Breast epithelium (tissue), 3 donors: ENCODE data around the gene TBCCD1.

Experiments
- POLR2A ChIP-seq: fragments of 450-650 bp; IDR thresholded peaks from one replicate; pipeline ENCODE4 v1.6.1; 2016; ENCODE audit warnings: antibody characterized with exemption, mild to moderate bottlenecking, moderate library complexity
- POLR2AphosphoS5 ChIP-seq, 3 donors: sonication (generic); formaldehyde crosslinking; IDR thresholded peaks; one replicate each; pipeline ENCODE4 v1.6.1; 2017; ENCODE audit warnings: antibody characterized with exemption in 3 of 3
- TF ChIP-seq, protein P1 (sequence below), 3 donors: fragments of 450-650 bp; IDR thresholded peaks; one replicate each; pipeline ENCODE4 v1.5.1; 2016 to 2017; ENCODE audit warnings: antibody characterized with exemption in 3 of 3, mild to moderate bottlenecking in 3 of 3, moderate library complexity in 3 of 3

DNA sequence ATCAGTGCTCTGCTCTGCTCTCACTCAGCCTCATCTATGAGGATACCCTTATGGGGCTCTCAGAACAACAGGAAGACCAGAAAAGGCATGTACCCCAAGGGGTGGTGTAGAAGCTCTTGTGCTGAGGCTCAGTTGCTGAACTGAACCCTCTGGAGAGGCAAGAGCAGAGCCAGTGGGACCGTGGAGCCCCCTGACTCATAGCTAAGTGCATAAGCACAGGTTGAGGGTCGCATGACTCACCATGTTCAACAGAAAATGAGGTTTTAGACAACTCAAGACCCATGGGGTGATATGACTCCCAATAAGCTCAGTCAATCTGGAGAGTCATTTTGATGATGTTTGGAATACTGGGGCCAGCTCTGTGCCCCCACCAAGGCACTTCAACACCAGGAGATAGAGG is 60.3 kb downstream of the TBCCD1 start:
- TF ChIP-seq POLR2A, result no peak
- TF ChIP-seq, protein P1, sequence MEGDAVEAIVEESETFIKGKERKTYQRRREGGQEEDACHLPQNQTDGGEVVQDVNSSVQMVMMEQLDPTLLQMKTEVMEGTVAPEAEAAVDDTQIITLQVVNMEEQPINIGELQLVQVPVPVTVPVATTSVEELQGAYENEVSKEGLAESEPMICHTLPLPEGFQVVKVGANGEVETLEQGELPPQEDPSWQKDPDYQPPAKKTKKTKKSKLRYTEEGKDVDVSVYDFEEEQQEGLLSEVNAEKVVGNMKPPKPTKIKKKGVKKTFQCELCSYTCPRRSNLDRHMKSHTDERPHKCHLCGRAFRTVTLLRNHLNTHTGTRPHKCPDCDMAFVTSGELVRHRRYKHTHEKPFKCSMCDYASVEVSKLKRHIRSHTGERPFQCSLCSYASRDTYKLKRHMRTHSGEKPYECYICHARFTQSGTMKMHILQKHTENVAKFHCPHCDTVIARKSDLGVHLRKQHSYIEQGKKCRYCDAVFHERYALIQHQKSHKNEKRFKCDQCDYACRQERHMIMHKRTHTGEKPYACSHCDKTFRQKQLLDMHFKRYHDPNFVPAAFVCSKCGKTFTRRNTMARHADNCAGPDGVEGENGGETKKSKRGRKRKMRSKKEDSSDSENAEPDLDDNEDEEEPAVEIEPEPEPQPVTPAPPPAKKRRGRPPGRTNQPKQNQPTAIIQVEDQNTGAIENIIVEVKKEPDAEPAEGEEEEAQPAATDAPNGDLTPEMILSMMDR (IDR thresholded peaks at IDR 0.05), result no peak
- no peak for TF ChIP-seq POLR2AphosphoS5 (IDR thresholded peaks at IDR 0.05)
